Measurements from ENCODE around the gene PRPF19. TPM values are rescaled to one million over a fixed set of nuclear protein-coding genes. Genes with fewer than 3 reads are reported as not detected.

PRPF19 gene
- total and polyA plus RNA-seq, 2 of the 4 experiments (the other 2 are of a cell fraction) = 29.8 to 50.4 TPM

- TF ChIP-seq ELK1 (IDR thresholded peaks at IDR 0.05; ENCODE audit: borderline replicate concordance, low read depth, low read length) = no peak
- TF ChIP-seq RAD21 (IDR thresholded peaks at IDR 0.05; ENCODE audit: low read length) = no peak
- no peak for TF ChIP-seq CEBPB (IDR thresholded peaks at IDR 0.05; ENCODE audit: low read depth, low read length)
- TF ChIP-seq FOS (IDR thresholded peaks at IDR 0.05; ENCODE audit: low read depth, low read length) = no peak
- TF ChIP-seq NFE2L2 (IDR thresholded peaks at IDR 0.05; ENCODE audit: low read depth, low read length) = no peak
- TF ChIP-seq MXI1 (IDR thresholded peaks at IDR 0.05; ENCODE audit: borderline replicate concordance, low read depth, low read length) = no peak
Observed at GRCh38 chr11:60874421-60875365, 31.7 kb downstream of the PRPF19 start (continued).
